ENCODE measurements around the gene ANKLE2.
"Not testable (repeated sequence)": the region's sequence is repeated elsewhere in the genome, so short reads cannot be mapped to it uniquely, and the experiment has no call there.

The ANKLE2 gene

GRCh38 chr12:132718644-132719043 is 43.0 kb downstream of the ANKLE2 start:
- no peak for DNase-seq

DNA sequence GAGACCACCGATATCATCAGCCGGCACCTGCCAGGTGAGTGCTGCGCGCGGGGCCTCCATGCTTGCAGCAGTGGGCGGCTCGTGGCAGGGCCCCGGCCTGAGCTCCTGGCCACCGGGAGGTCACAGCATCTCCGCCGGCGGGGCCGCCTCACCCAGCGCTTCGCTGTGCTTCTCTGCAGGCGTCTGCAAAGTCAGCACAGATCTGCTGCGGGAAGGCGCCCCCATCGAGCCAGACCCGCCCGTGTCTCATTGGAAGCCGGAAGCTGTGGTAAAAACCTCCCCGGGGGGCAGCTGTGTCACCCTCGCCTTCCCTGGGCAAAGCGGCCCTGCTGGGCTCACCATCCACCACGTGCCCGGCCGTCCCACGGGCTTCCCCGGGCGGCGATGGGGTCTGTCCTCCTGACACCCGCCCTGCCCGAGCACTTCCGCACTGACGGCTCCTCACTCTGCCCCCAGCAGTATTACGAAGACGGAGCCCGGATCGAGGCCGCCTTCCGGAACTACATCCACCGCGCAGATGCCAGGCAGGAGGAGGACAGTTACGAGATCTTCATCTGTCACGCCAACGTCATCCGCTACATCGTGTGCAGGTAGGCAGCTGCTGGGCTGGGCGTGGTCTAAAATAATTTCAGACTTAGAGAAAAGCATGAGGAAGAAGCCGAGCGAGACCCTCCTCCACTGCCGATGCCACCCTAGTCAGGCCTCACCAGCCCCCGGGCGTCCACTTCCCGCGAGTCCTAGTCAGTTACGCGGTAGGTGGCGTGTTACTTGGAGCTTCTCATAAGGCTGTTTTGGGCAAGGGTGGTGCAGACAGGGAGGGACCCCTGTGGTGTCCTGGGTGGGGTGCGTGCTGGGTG is 43.9 kb downstream of the ANKLE2 start:
- no peak for DNase-seq

DNA sequence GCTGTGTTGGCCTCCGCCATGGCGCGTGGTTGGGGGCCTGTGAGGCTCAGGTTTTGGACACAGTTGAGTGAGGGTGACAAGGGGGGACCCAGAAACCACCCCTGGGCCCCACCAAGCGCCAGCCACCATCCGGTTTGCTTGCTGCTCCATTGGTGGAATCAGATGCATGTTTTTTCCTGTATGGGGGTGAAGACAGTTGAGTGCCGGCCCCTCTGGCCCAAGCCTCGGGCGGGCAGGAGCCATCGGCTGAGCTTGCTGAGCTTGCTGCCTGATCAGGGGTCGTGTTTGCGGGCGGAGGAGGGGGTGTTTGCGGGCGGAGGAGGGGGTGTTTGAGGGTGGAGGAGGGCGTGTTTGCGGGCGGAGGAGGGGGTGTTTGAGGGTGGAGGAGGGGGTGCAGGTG is 44.6 kb downstream of the ANKLE2 start:
- DNase-seq = no peak

DNA sequence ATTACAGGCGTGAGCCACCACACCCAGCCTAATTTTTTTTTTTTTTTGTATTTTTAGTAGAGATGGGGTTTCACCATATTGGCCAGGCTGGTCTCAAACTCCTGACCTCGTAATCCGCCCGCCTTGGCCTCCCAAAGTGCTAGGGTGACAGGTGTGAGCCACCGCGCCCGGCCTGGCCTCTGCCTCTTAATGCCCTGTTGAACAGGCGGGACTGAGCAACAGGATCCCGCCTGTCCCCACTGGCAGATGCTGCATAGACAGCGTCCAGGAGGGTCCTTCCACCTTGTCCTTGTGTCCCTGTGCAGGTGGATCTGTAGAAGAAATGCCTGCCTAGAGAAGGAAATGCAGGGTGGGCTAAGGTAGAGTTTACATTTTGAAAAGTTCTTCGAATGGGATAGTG is 45.3 kb downstream of the ANKLE2 start:
- no peak for DNase-seq

DNA sequence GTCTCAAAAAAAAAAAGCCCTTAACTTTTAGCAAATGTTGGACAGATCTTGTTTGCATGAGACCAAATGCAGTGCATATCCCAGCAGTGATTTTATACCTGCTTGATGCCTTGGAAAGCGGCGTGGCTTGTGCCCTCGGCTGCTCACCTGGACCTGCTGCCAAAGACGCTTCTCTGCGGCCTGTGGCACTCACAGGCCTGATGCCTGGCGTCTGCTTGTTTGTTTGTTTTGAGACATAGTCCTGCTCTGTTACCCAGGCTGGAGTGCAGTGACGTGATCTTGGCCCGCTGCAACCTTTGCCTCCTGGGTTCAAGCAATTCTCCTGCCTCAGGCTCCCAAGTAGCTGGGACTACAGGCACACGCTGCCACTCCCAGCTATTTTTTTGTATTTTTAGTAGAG is 45.8 kb downstream of the ANKLE2 start:
- no peak for DNase-seq

GRCh38 chr12:132713123-132713522 is 48.5 kb downstream of the ANKLE2 start:
- DNase-seq = no peak

DNA sequence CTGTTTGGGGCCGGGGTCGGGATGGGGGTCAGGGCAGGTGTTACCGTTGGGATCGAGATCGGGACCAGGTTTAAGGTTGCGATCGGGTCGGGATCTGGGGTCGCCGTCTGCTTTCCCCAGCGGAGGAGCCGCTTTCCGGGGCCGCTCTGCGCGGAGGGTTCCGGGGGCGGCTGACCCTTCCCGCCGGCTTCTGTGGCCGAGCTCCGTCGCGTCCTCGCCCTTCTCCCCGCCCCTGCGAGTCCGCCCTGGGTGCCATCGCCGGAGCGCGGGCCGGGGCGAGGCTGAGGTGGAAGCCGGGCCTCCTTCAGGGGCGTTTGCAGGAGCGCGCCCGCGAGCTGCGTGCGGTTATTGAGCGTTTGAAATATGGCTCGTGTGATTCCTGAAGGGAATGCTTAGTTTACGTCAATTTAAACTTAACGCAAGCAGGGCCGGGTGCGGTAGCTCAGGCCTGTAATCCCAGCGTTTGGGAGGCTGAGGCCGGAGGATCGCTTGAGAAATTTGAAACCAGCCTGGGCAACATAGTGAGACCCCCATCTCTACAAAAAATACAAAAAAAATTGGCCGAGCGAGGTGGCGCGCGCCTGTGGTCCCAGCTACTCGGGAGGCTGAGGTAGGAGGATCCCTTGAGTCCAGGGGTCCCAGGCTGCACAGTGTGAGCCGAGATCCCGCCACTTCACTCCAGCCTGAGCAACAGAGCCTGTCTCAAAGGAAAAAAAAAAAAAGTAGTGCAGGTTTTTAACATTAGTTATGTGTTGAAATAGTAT is 50.4 kb downstream of the ANKLE2 start:
- peak; percentile 54 for DNase-seq

DNA sequence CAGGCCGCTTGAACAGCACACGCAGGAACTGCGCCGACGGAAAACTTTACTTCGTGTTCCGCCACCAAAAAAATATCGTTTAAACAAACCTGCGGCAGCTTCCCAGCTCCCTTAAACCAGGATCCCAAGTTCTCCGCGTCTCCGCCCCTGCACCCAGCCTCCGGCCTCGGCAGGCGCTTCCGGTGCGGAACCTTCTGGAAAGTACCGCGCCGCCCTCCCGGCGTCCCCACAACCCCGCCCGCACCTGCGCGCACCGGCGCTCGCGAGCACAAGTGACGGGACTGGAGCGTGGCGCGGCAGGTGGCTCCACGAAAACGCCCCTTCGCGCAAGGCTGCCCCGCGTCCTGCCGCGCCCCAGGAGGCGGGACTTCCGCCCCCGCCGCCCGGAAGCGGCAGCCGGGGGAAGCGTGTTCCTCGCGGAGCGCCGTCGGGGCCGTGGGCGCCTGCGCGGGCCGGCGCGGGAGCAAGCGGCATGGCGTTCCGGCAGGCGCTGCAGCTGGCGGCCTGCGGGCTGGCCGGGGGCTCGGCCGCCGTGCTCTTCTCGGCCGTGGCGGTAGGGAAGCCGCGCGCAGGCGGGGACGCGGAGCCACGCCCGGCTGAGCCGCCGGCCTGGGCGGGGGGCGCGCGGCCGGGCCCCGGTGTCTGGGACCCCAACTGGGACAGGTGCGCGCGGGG is 51.1 kb downstream of the ANKLE2 start, which contains the start of gene PGAM5:
PGAM5 (plus strand) TSS at position 438 of the 675 bp plus-strand sequence; CDS start at position 473, 35 bp downstream.
- DNase-seq = peak; percentile 91

GRCh38 chr12:132710043-132710404 is 51.6 kb downstream of the ANKLE2 start:
- DNase-seq = no peak

DNA sequence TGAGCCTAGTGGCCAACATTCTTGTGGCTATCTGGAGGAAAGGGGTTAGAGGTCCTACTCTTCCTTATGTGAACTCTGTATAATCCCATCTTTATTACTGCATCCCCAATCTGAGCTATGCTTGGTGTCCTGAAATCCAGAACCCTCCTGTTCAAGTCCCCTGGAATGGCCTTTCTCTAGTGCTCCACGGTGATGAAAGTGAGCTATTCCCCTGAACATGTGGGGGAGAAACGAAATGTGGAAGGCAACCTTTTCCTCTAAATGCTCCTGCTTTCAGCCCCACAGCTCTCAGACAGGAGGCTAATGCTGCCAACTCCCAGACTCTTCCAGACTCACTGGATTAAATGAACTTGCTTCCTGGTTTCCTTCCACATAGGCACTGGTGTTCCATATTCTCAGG is 53.5 kb downstream of the ANKLE2 start:
- no peak for DNase-seq

DNA sequence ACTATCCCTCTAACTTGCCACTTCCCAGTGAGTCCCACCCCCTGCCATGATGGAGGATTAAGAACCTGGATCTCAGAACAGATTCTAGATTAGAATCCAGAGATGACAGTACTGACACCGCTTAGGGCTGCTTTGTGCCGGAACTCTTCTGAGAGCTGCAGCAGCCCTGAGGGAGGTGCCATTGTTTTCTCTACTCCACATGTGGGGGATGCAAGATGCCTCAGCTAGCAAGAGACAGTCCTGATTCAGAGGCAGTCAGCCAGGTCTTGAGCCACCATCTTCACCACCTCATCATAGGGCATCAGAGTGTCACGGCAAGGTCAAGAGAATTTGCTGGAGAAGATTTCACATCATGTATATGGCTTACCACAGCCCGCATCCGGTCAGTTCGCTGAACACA is 54.4 kb downstream of the ANKLE2 start:
- DNase-seq = no peak

- DNase-seq = no peak
Measured at GRCh38 chr12:132703641-132704040, 58.0 kb downstream of the ANKLE2 start.

DNA sequence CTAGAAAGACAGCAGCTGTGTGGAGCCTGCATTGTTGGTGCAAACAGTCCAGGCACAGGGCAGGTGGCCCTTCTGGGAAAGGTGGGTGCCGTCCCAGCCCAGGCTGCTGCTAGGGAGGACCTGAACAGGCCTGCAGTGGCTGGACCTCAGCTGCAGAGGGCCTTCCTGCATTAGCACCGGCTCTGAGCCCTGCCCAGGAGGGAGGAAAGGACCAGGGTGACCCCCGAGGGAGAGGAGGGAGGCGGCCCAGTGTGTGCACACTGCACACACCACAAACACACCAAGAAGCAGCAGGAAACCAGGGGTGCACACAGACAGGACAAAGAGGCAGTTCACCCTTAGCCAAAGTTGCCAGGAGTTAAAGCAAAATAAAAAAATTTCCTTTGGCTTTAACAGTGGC is 59.0 kb downstream of the ANKLE2 start:
- no peak for DNase-seq

DNA sequence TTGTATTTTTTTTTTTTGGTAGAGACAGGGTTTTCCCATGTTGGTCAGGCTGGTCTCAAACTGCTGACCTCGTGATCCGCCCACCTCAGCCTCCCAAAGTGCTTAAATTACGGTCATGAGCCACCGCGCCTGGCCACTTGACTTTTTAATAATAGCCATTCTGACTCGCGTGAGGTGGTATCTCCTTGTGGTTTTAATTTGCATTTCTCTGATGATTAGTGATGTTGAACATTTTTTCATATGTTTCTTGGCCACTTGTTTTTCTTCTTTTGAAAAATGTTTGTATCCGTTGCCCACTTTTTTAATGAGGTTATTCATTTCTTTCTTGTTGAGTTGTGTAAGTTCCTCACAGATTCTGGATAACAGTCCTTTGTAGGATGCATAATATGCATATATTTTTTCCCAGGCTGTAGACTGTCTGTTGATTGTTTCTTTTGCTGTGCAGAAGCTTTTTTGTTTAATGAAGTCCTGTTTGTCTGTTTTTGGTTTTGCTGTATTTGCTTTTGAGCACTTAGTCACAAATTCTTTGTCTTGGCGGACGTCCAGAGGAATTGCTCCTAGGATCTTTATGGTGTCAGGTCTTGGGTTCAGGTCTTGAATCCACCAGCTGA is 61.3 kb downstream of the ANKLE2 start:
- no peak for DNase-seq

DNA sequence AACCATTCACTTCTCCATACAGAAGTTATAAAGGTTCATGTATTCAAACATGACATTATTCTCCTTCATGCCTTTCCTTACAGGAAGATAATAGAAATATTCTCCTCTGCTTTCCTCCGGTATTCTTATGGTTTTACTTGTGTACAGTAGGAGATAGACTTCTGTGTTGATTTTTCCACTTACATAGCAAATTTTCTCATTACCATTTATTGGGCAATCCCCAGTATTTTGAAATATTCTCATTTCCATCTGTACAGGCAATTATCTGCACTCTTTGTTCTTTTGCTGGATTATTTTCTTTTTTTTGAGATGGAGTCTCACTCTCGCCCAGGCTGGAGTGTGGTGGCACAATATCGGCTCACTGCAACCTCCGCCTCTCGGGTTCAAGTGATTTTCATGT is 63.3 kb downstream of the ANKLE2 start:
- no peak for DNase-seq

- DNase-seq = no peak
Measured at GRCh38 chr12:132695431-132695830, 66.2 kb downstream of the ANKLE2 start.

- DNase-seq = not testable (repeated sequence)
Measured at GRCh38 chr12:132694888-132695287, 66.7 kb downstream of the ANKLE2 start.

DNA sequence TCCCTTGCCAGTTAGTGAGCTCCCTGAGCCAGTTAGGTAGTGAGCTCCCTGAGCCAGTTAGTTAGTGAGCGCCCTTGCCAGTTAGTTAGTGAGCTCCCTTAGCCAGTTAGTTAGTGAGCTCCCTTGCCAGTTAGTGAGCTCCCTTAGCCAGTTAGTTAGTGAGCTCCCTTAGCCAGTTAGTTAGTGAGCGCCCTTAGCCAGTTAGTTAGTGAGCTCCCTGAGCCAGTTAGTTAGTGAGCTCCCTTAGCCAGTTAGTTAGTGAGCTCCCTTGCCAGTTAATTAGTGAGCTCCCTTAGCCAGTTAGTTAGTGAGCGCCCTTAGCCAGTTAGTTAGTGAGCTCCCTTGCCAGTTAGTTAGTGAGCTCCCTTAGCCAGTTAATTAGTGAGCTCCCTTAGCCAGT is 69.6 kb downstream of the ANKLE2 start:
- DNase-seq = not testable (repeated sequence)

- DNase-seq = no peak
Measured at GRCh38 chr12:132690112-132690511, 71.5 kb downstream of the ANKLE2 start.

DNA sequence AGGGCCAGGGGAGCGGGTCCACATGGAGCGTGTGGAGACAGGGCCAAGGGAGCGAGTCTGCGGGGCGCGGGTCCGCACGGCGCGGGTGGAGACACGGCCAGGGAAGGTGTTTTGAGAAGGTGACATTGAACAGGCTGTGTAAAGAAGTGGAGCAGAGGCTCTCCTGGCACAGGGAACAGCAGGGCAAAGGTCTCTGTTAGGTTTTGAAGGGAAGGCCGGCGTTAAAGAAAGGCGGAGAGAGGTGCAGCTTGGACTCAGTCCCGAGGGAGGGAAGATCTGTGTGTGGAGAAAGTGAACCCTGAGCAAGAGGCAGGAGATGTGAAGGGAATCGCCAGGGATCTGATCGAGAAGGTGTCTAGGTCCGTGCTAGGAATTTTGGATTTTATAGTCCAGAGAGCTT is 72.4 kb downstream of the ANKLE2 start:
- DNase-seq = peak; percentile 13

DNA sequence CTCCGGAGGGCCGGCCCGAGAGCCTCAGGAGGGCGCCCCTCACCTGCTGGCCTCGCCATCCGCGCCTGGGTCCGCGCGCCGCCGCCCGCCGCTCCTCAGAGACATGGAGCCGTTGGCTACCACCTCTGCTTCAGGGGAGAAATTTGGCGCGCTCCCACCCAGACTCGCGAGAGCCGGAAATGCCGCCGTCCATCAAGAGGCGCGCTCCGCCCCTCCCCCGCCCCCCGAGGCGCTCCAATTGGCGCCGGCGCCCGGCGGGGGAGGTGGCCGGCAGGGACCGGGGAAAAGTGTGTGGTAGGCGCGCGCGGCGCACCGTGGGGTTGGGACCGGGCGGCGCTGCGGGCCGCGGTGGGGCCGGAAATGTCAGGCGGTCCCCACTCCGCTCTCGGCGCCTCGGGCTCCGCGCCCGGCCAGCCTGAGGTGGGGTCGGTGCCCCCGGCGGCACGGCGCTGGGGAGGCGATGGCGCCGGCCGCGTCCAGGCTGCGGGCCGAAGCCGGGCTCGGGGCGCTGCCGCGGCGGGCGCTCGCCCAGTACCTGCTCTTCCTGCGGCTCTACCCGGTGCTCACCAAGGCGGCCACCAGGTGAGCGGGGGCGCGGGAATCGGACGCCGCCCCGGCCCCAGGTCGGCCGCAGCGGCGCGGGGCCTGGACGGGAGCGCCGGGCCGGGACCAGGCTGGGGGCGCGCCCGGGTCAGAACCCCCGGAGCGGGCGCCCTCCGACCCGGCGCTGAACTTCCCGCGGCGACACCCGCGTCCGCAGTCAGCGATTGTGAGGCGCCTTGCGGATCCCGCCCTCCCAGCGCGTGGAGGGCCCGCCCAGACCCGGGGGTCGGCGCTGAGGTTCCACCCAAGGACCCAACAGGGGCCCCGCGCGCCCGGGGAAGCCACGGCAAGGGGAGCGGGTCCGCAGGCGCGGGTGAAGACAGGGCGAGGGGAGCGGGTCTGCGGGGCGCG is 74.1 kb downstream of the ANKLE2 start, which contains the start of the genes POLE and PXMP2:
POLE (minus strand) TSS at position 132 of the 954 bp plus-strand sequence; CDS start at position 105, 27 bp downstream.
PXMP2 (plus strand) TSS at position 377 of the 954 bp plus-strand sequence; CDS start at position 461, 84 bp downstream.
- DNase-seq = peak; percentile 97

GRCh38 chr12:132686825-132687210 is 74.8 kb downstream of the ANKLE2 start:
- DNase-seq = no peak
